ENCODE measurements around the gene MYOCD.

DNA sequence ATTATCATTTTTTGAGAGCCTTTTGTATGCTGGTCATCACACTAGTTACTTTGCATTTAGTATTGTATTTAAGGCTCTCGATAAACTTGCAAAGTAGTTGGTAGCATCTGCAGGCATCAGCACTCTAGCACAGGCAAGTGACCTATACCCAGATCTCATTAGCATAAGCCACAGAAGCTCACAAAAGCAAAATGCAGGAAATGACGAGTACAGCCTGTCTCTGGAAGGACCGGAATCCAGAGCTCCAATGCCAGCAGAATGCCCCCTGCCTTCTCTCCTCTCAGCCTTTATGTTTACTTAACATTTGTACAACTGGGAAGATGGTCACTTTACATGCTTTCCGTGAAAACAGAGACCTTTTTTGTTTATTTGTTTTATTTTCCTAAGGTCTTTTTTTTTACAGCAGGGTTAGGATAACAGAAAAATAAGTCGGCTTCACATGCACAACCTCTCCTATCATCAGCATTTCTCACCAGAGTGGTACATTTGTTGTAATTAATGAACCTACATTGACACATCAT lies 45.4 kb upstream of the MYOCD start:
- TF ChIP-seq EZH2 (IDR thresholded peaks at IDR 0.05; ENCODE audit: borderline replicate concordance) = no peak
- TF ChIP-seq, protein P1, sequence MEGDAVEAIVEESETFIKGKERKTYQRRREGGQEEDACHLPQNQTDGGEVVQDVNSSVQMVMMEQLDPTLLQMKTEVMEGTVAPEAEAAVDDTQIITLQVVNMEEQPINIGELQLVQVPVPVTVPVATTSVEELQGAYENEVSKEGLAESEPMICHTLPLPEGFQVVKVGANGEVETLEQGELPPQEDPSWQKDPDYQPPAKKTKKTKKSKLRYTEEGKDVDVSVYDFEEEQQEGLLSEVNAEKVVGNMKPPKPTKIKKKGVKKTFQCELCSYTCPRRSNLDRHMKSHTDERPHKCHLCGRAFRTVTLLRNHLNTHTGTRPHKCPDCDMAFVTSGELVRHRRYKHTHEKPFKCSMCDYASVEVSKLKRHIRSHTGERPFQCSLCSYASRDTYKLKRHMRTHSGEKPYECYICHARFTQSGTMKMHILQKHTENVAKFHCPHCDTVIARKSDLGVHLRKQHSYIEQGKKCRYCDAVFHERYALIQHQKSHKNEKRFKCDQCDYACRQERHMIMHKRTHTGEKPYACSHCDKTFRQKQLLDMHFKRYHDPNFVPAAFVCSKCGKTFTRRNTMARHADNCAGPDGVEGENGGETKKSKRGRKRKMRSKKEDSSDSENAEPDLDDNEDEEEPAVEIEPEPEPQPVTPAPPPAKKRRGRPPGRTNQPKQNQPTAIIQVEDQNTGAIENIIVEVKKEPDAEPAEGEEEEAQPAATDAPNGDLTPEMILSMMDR (IDR thresholded peaks at IDR 0.05; ENCODE audit: poor library complexity) = no peak
- TF ChIP-seq EZH2phosphoT487 (IDR thresholded peaks at IDR 0.05; ENCODE audit: low read depth, severe bottlenecking, unreplicated experiment) = no peak
